Measurements from ENCODE around the gene FZR1. TPM values are rescaled to one million over a fixed set of nuclear protein-coding genes. Genes with fewer than 3 reads are reported as not detected.

FZR1 gene
- total RNA-seq, 1 experiment from 2014 or later: 57.0 TPM

GRCh38 chr19:3458229-3459088 is 47.7 kb upstream of the FZR1 start:
- BruUV-seq (replicated peaks): no TSS peak
- Histone ChIP-seq H3K9me2 (ENCODE audit: insufficient read depth) (no peaks in the 10 kb centered on the region), H2AFZ (no peak overlapping the region), H3K4me1 (replicated peaks; ENCODE audit: insufficient read depth) (no peaks in the 10 kb centered on the region), H3K9me3 (ENCODE audit: insufficient read depth, low read depth) (no peaks in the 10 kb centered on the region), H3F3A (ENCODE audit: insufficient read depth, low read depth) (no peaks in the 10 kb centered on the region), H3K27me3 (ENCODE audit: insufficient read depth, low read depth) (no peaks in the 10 kb centered on the region), H4K20me1 (ENCODE audit: insufficient read depth) (no peaks in the 10 kb centered on the region), H3K79me2 (ENCODE audit: low read depth) (no peaks in the 10 kb centered on the region), H3K27ac (no peak overlapping the region), H3K36me3 (ENCODE audit: low read depth) (no peaks in the 10 kb centered on the region), H3K4me2 (no peak overlapping the region), H3K4me3 (no peak overlapping the region)
- intact Hi-C loops (cut with micrococcal nuclease; ENCODE audit: unreplicated experiment): no loop called here
- TF ChIP-seq EZH2 (IDR thresholded peaks at IDR 0.05; ENCODE audit: low read depth) (no peak), CTCF (conservative IDR thresholded peaks at IDR 0.05) (no peak)
- DNase-seq: no peak
- POLR2A ChIA-PET (ENCODE audit: unreplicated experiment): no interaction called here
- CTCF ChIA-PET: no interaction called here

- Histone ChIP-seq H3K36me3 (ENCODE audit: low read depth) (no peaks in the 10 kb centered on the region), H3K9me3 (ENCODE audit: insufficient read depth, low read depth) (no peaks in the 10 kb centered on the region), H4K20me1 (ENCODE audit: insufficient read depth) (no peaks in the 10 kb centered on the region), H3K9me2 (ENCODE audit: insufficient read depth) (no peaks in the 10 kb centered on the region), H3K27me3 (ENCODE audit: insufficient read depth, low read depth) (no peaks in the 10 kb centered on the region), H3F3A (ENCODE audit: insufficient read depth, low read depth) (no peaks in the 10 kb centered on the region), H3K79me2 (ENCODE audit: low read depth) (no peaks in the 10 kb centered on the region), H3K4me1 (replicated peaks; ENCODE audit: insufficient read depth) (no peaks in the 10 kb centered on the region), H3K27ac (no peak overlapping the region), H3K4me2 (no peak overlapping the region), H3K4me3 (no peak overlapping the region), H2AFZ (no peak overlapping the region)
- POLR2A ChIA-PET (ENCODE audit: unreplicated experiment): no interaction called here
- CTCF ChIA-PET: no interaction called here
- no peak for TF ChIP-seq CTCF (conservative IDR thresholded peaks at IDR 0.05)
- no peak for TF ChIP-seq EZH2 (IDR thresholded peaks at IDR 0.05; ENCODE audit: low read depth)
- intact Hi-C loops (cut with micrococcal nuclease; ENCODE audit: unreplicated experiment): no loop called here
- BruUV-seq (replicated peaks): no TSS peak
- no peak for DNase-seq
Measured at GRCh38 chr19:3459089-3459881, 46.8 kb upstream of the FZR1 start.

- H3K4me2 ChIP-seq: no peak overlapping the region
- no peak overlapping the region for H3K4me3 ChIP-seq
- ChIA-PET CTCF (interaction anchor here (1.3 kb wide), 1 partner anchor 10 kb away, joined by 3 read pairs; no protein-coding TSS in a partner anchor), POLR2A (ENCODE audit: unreplicated experiment) (no interaction called here)
- H3K4me1 ChIP-seq (replicated peaks; ENCODE audit: insufficient read depth): no peaks in the 10 kb centered on the region
- no peaks in the 10 kb centered on the region for H3F3A ChIP-seq (ENCODE audit: insufficient read depth, low read depth)
- no peak for DNase-seq
- H3K9me3 ChIP-seq (ENCODE audit: insufficient read depth, low read depth): no peaks in the 10 kb centered on the region
- BruUV-seq (replicated peaks): no TSS peak
- no peaks in the 10 kb centered on the region for H3K79me2 ChIP-seq (ENCODE audit: low read depth)
- TF ChIP-seq CTCF (conservative IDR thresholded peaks at IDR 0.05) (no peak), EZH2 (IDR thresholded peaks at IDR 0.05; ENCODE audit: low read depth) (no peak)
- no peak overlapping the region for H3K27ac ChIP-seq
- H3K9me2 ChIP-seq (ENCODE audit: insufficient read depth): no peaks in the 10 kb centered on the region
- intact Hi-C loops (cut with micrococcal nuclease; ENCODE audit: unreplicated experiment): no loop called here
- no peaks in the 10 kb centered on the region for H3K27me3 ChIP-seq (ENCODE audit: insufficient read depth, low read depth)
- H4K20me1 ChIP-seq (ENCODE audit: insufficient read depth): no peaks in the 10 kb centered on the region
- H2AFZ ChIP-seq: no peak overlapping the region
- no peaks in the 10 kb centered on the region for H3K36me3 ChIP-seq (ENCODE audit: low read depth)
Measured at GRCh38 chr19:3459965-3460582, 46.0 kb upstream of the FZR1 start.
